GM18519 (cell line): ENCODE data around the gene NECAP2.
"Not testable (repeated sequence)": the region's sequence is repeated elsewhere in the genome, so short reads cannot be mapped to it uniquely, and the experiment has no call there.

ENCODE experiments used
- ATAC-seq: cut with Tn5 transposase; IDR thresholded peaks from one replicate; pipeline ENCODE4 v1.9.1; 2021; ENCODE audit warnings: mild to moderate bottlenecking, moderate library complexity; ENCODE audit not compliant: unreplicated experiment, low FRiP score

NECAP2 gene

GRCh38 chr1:16454909-16455308, 14.4 kb downstream of the NECAP2 start:
- ATAC-seq = not testable (repeated sequence)

- ATAC-seq = not testable (repeated sequence)
These were observed 15.6 kb downstream of the NECAP2 start for GRCh38 chr1:16456151-16456550.

DNA sequence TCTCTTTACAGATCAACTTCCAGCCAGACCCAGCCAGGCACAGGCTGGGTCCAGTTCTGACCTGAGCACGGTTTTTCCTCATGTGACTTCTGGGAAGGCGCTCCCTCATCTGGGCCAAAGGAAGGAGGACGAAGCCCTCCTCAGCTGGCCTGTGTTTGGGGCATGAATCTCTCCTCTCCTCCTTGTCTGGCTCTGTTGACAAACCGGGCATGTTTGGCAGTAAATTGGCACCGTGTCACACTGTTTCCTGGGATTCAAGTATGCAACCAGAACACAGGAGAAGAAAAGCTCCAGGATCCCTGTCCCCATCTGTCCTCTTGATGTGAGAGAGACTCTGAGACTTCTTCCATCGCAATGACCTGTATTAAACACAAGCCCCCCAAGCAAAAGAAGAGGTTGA, 18.3 kb downstream of the NECAP2 start:
- ATAC-seq = no peak

GRCh38 chr1:16459352-16459925, 18.9 kb downstream of the NECAP2 start:
- no peak for ATAC-seq

GRCh38 chr1:16461681-16462080, 21.2 kb downstream of the NECAP2 start:
- no peak for ATAC-seq

DNA sequence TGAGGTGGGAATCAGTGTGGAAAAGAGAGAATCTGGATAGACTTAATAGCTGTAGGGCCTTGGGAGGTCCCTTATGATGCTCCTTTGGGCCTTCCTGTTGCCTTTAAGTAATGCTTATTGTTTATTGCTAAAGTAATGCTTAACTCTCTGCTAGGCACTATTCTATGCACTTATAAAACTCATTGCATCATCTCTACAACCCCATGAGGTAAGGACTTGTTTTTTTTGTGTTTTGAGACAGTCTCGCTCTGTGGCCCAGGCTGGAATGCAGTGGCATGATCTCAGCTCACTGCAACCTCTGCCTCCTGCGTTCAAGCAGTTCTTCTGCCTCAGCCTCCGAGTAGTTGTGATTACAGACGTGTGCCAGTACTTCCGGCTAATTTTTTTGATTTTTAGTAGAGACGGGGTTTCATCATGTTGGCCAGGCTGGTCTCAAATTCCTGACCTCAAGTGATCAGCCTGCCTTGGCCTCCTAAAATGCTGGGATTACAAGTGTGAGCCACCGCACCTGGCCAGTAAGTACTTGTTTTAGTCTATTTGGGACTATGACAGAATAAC, 22.3 kb downstream of the NECAP2 start:
- ATAC-seq = no peak

- ATAC-seq = no peak
These were observed 24.5 kb downstream of the NECAP2 start for GRCh38 chr1:16464917-16465625.

GRCh38 chr1:16468558-16468957, 28.0 kb downstream of the NECAP2 start:
- no peak for ATAC-seq

- no peak for ATAC-seq
These were observed 33.8 kb downstream of the NECAP2 start for GRCh38 chr1:16474166-16474800.

- ATAC-seq = not testable (repeated sequence)
These were observed 34.4 kb downstream of the NECAP2 start for GRCh38 chr1:16474891-16475290.

GRCh38 chr1:16475771-16476770, 35.5 kb downstream of the NECAP2 start:
- not testable (repeated sequence) for ATAC-seq

DNA sequence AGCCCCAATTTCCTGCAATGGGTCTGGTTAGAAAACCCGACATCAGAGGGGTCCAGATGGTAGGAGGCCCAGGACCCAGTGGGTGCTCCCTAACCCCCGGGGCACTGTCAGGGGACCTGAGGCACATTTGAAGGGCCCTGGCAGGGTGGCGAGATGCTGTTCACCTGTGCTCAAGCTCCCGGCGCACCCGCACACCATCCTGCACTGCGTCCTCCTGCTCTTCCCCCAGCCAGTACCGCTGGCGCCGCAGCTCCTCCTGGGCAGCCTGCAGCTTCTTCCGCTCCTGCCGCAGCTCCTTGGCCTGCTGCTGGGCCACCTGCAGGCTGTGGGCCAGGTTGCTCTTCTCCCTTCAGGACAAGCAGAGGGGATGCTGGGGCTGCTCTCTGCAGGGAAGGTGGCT, 37.6 kb downstream of the NECAP2 start:
- no peak for ATAC-seq

GRCh38 chr1:16483146-16483545, 42.6 kb downstream of the NECAP2 start:
- not testable (repeated sequence) for ATAC-seq

GRCh38 chr1:16483639-16484500, 43.3 kb downstream of the NECAP2 start:
- ATAC-seq = not testable (repeated sequence)

- no peak for ATAC-seq
These were observed 43.9 kb downstream of the NECAP2 start for GRCh38 chr1:16484501-16484835.

DNA sequence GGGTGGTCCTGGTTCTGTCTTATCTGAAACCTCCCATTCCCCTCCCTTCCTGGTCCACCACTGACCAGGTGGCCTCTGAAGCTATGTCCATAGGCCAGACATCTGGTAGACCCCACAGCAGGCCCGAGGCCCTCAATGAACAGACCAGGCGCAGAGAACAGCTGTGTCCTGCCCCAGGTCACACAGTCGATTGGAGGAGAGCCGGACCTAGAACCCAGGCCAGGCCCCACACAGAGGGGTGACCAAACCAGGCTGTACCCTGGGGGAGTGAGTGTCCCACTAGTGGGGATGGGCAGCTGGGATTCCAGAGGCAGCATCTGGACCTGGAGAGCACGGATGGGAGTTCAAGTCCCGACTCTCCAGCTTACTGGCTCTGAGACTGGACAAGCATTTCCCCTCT, 44.4 kb downstream of the NECAP2 start:
- no peak for ATAC-seq

GRCh38 chr1:16486316-16486715, 45.8 kb downstream of the NECAP2 start:
- not testable (repeated sequence) for ATAC-seq

GRCh38 chr1:16487011-16487410, 46.5 kb downstream of the NECAP2 start:
- not testable (repeated sequence) for ATAC-seq

GRCh38 chr1:16489195-16489880, 48.8 kb downstream of the NECAP2 start:
- not testable (repeated sequence) for ATAC-seq
